Cardiac atrium fibroblast (primary cell): ENCODE results near the gene CCDC160. TPM values are rescaled to one million over a fixed set of nuclear protein-coding genes. Genes with fewer than 3 reads are reported as not detected.

Experiments used
- total RNA-seq: library from RNA; depleted of rRNA; stranded (reverse); fragments of >200 nt; gene quantifications from 2 replicates; pipeline ENCODE4 v1.2.3, GENCODE V29; 2015

The CCDC160 gene
- total RNA-seq = not detected in 2 replicates

DNA sequence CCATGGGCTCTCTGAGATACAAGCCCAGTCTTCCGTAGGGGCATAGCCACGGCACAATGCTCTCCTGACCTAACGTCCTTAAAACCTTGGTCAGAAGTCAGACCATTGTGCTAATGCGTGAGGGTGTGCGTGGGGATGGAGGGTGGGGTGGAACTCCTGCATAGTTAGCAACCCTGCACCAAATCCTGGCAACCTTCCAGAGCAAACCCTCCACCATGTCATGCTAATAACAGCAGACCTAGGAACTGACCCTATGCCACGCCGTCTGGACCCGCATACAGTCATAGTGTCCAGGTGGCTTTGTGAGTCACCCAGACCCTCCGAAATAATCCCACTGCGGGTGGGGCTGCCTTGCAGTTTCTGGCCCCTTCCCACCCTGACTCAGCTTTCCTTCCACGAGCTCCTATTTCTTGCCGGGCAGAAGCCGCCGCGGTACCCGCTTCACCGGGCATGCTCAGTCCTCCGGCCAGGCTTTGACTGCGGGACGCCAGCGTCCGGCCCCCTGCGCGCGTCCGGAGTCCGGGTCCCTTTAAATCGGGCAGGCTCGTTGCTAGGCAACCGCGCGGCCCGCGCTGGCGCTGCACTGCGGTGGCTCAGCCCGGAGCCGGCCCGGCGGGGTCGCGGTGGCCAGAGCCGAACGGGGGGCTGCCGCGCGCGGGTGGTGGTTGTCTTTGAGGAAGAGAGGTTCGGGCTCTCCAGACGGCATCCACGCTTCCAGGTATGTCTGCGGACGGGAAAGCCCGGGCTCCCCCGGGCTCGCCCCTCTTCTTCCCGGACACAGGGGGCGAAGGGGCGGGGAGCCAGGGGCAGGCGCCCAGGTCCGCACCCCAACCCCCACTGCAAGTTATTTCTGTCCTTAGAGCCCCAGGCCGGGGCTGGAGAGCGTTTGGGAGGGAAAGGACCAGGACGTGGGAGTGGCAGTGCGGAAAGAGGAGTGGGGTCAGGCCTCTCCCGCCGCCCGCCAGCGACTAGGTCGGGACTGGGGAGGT, at the start of gene CCDC160:
CCDC160 (plus strand) TSS at position 557 of the 989 bp plus-strand sequence. CDS start 7,619 bp downstream, outside the sequence.

Other genes with a start within 250 kb of the CCDC160 start
- 9.9 TPM in 2 replicates for gene PHF6, start 136.1 kb downstream of the CCDC160 start, total RNA-seq
- 11.0 and 12.5 TPM in 2 replicates for gene HPRT1, start 223.0 kb downstream of the CCDC160 start, total RNA-seq